GM12873 (cell line): ENCODE data around the gene ADGRF5.

Experiments
- TF ChIP-seq, protein P1 (sequence below): IDR thresholded peaks from 2 replicates; pipeline ENCODE4 v1.5.1; 2012; ENCODE audit warnings: low read depth, mild to moderate bottlenecking, moderate library complexity, low read length, control low read depth; ENCODE audit not compliant: insufficient read depth; ENCODE audit errors: missing control alignments

The ADGRF5 gene

DNA sequence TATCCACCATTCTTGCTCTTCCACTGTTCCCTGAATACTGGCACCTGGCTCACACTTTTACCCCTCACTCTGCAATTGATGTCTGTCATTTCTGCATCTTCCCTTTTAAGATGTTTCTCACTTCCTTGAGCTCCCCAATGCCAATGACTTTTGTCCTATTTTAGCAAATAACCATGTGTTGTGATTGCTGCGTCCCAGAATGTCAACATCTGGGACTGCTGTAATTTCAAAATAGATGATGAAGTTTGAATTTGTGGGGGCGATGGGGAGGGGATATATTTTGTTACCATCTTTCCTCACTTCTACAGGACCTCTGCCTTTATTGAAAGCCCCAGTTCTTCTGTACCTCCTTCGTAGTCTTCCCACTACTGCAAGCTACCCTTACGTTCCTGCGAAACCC, 40.0 kb upstream of the ADGRF5 start:
- TF ChIP-seq, protein P1, sequence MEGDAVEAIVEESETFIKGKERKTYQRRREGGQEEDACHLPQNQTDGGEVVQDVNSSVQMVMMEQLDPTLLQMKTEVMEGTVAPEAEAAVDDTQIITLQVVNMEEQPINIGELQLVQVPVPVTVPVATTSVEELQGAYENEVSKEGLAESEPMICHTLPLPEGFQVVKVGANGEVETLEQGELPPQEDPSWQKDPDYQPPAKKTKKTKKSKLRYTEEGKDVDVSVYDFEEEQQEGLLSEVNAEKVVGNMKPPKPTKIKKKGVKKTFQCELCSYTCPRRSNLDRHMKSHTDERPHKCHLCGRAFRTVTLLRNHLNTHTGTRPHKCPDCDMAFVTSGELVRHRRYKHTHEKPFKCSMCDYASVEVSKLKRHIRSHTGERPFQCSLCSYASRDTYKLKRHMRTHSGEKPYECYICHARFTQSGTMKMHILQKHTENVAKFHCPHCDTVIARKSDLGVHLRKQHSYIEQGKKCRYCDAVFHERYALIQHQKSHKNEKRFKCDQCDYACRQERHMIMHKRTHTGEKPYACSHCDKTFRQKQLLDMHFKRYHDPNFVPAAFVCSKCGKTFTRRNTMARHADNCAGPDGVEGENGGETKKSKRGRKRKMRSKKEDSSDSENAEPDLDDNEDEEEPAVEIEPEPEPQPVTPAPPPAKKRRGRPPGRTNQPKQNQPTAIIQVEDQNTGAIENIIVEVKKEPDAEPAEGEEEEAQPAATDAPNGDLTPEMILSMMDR = no peak

DNA sequence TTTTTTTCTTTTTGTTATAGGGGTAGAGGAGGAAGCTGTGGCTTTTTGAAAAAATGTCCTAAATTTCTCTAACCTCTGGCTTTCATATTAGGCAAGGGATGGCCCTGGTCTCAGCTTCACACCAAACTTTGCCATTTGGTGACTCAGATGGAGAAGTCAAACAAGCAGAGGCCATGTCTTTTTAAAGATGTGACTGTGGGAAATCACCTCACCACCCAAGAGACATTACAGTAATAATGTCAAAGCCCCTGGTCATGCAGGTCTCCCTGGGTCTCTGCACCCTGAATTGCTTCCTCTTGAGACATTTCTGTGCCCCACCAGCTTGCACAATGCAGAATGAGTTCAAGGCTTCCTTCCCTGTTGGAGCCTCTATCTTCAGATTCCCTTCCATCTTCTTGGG, 39.5 kb upstream of the ADGRF5 start:
- TF ChIP-seq, protein P1 = no peak

DNA sequence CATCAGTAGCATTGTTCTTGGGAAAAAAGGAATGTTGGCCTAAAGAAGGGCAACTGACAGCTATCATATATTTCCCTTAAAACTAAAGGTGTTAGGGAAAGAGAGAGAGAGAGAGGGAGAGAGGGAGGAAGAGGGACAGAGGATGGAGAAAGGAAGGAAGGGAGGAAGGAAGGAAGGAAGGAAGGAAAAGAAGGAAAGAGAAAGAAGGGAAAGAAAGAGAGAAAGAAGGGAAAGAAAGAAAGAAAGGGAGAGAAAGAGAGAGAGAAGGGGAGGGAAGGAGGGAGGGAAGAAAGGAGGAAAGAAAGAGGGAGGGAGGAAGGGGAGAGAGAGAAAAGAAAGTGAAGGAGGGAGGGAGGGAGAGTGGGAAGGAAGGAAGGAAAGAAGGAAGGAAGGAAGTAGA, 37.7 kb upstream of the ADGRF5 start:
- TF ChIP-seq, protein P1 = no peak

DNA sequence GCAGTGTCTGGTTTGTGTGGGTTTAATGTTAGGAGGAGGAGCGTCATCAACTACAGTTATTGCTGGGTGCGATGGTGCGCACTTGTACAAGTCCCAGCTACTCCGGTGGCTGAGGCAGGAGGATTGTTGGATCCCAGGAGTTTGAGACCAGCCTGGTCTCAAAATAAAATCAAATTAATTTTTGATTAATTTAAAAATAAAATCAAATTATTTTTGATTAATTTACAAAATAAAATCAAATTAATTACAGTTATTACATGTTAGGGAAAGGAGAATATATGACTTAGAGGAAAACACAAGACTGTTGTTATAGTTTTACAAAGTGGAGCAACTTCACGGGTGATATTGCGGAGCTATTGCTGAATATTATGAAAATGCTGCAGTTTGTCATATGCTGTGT, 34.7 kb upstream of the ADGRF5 start:
- TF ChIP-seq, protein P1 = no peak

DNA sequence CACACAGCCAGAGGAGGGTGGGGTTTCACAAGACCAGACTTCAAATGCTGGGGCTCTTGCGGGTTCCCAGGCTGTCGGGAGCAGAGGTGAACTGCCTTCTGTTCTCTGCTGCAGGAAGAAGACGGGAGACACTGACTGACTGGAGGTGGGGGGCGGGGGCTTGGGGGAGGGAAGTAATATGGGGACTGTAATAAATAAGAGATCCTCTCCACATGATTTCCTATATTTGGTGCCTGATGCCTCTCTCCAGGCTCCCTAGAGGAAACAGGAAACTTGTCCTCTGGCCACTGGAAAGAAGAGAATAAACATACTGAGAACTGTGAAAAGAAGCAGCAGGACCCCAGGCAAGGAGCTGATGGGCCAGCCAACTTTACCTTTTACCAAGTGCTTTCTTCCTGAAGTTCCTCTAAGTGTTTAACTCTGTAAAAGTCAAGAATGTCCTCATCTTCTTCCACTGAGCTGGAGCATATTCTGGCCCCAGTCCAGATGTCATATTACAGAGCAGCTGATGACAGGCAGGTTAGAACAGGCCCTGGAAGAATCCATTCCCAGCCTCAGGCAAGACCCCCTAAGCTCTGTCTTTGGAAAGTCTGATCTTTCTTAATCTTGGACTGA, 33.2 kb upstream of the ADGRF5 start:
- TF ChIP-seq, protein P1 = no peak

DNA sequence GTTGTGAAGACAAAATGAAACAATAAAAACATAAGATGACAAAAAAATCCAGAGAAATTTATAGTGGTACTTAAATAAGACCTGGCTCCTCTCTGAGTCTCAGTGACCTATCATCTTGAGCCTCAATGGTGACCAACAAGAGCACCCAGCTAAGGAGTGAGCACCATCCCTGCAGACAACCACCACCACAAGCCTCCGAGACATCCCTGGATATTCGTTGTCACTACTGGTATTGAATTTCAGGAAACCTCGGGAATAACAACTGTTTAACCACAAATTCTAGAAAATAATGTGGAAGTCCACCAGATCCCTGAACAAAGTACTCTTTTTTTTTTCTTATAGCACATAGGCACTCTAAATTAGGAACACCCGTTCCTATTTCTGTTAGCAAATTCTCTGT, 32.2 kb upstream of the ADGRF5 start:
- TF ChIP-seq, protein P1 = no peak

DNA sequence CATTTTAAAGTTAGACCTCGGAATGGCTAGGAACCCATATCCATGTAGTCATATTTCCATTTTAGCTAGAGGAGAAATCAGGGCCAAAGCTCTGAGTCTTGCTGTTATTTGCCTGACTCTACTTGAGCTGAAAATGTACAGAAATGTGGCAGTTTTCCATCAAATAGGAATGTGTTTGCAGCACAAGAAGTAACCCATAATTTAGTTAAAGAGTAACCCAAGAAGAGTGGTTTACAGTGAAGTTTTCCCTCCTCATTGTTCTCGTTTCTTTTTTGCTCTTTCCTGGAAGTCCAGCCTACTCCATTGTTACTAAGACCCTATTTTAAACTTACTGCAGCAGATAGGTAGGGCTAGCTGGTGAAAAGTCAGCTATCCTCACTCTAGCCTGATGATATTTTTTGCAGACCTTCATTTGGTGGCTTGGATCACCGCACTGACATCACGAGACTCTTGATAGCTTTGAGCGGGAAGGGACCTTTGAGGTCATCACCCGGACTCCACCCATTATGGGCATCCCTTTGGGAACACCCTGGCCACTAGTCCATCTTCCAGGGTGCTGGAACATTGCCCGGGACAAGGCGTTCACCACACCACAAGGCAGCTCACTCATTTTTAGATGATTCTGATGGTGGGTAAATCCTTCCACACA, 28.0 kb upstream of the ADGRF5 start:
- TF ChIP-seq, protein P1 = no peak

DNA sequence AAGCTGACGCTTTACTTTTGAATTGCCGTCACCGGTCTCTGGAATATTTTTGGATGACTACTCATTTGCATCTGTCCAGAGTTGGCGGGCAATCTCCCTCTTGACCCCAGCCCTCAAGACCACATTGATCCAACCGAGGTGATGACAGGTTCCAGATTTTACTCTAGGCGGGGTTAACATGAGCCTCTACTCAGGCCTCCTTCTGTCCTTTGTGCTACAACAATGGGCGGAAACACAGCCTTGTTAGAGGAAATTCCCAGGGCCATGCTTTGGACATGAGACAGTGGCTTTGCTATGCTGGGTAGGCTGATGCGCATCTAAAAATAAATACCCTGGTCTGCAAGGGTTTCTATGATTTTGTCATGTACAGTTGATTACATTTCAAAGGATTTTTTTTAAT, 27.0 kb upstream of the ADGRF5 start:
- TF ChIP-seq, protein P1 = no peak
